ENCODE data around the gene SIPA1L3. TPM values are rescaled to one million over a fixed set of nuclear protein-coding genes. Genes with fewer than 3 reads are reported as not detected.

The SIPA1L3 gene
- total RNA-seq, 2 donors from 2014 or later: 42.8 to 48.2 TPM

DNA sequence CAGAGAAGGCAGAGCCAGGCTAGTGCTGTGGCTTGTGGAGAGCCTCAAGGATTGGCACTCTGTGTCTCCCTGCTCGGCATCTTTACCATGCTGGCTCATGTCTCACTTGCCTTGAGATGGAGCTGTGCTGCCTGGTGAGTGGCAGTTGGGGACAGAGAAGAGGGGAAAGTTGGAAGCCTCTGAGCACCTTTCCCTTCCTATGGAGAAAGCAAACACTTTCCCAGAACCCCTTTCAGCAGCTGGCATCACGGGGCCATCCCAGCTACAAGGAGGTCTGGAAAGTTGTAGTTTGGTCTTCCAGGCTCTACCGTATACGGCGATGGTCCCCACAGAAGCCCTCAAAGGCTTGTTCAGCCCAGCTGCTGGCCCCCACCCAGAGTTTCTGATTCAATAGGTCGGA, 258.3 kb downstream of the SIPA1L3 start:
- peaks cover 14% of the 10 kb centered on the region for H3K9me3 ChIP-seq (ENCODE audit: control insufficient read depth, low read length)
- peaks cover 10% of the 10 kb centered on the region for H3K4me1 Mint-ChIP-seq
- no peaks in the 10 kb centered on the region for H3K4me1 ChIP-seq (ENCODE audit: control insufficient read depth, insufficient read depth, low read length)
- peaks cover 59% of the 10 kb centered on the region for H3K36me3 Mint-ChIP-seq (ENCODE audit: low read depth)
- H3K4me3 ChIP-seq (ENCODE audit: low read length): no peak overlapping the region
- peaks cover 15% of the 10 kb centered on the region for H3K36me3 ChIP-seq (ENCODE audit: control insufficient read depth, insufficient read depth, low read length)
- no peak overlapping the region for H3K27ac Mint-ChIP-seq
- H3K9ac ChIP-seq (ENCODE audit: extremely low read depth, low read length, poor library complexity, severe bottlenecking): no peak overlapping the region
- peaks cover 20% of the 10 kb centered on the region for H3K9me3 Mint-ChIP-seq
- H3K27me3 Mint-ChIP-seq (ENCODE audit: insufficient read depth): no peaks in the 10 kb centered on the region
- no peak overlapping the region for H3K27ac ChIP-seq (ENCODE audit: low read depth, low read length)
- no peaks in the 10 kb centered on the region for H3K27me3 ChIP-seq (ENCODE audit: control insufficient read depth, insufficient read depth, low read length, poor library complexity, severe bottlenecking)
- 95% methylated on average over 5 to 6 of the region's 6 CpGs for WGBS, 2 experiments (ENCODE audit: insufficient coverage in 1 of 2, insufficient read length in 1 of 2)
- no peak for DNase-seq
- H3K4me3 Mint-ChIP-seq: no peak overlapping the region
- no peak for TF ChIP-seq CTCF (conservative IDR thresholded peaks at IDR 0.05)

GRCh38 chr19:38168637-38169036, 261.6 kb downstream of the SIPA1L3 start:
- TF ChIP-seq CTCF (conservative IDR thresholded peaks at IDR 0.05): no peak
- Mint-ChIP-seq H3K36me3 (ENCODE audit: low read depth) (peaks cover 33% of the 10 kb centered on the region), H3K4me1 (peaks cover 13% of the 10 kb centered on the region), H3K27me3 (ENCODE audit: insufficient read depth) (no peaks in the 10 kb centered on the region), H3K27ac (peak overlapping the region; percentile 48), H3K9me3 (no peaks in the 10 kb centered on the region), H3K4me3 (no peak overlapping the region)
- no peak overlapping the region for H3K9ac ChIP-seq (ENCODE audit: extremely low read depth, low read length, poor library complexity, severe bottlenecking)
- H3K9me3 ChIP-seq (ENCODE audit: control insufficient read depth, low read length): no peaks in the 10 kb centered on the region
- no peak for DNase-seq
- H3K27me3 ChIP-seq (ENCODE audit: control insufficient read depth, insufficient read depth, low read length, poor library complexity, severe bottlenecking): no peaks in the 10 kb centered on the region
- WGBS, 2 experiments (ENCODE audit: insufficient coverage in 1 of 2, insufficient read length in 1 of 2): 62 to 90% methylated on average over 2 to 4 of the region's 4 CpGs
- no peak overlapping the region for H3K4me3 ChIP-seq (ENCODE audit: low read length)
- H3K27ac ChIP-seq (ENCODE audit: low read depth, low read length): no peak overlapping the region
- H3K36me3 ChIP-seq (ENCODE audit: control insufficient read depth, insufficient read depth, low read length): peaks cover 3% of the 10 kb centered on the region
- no peaks in the 10 kb centered on the region for H3K4me1 ChIP-seq (ENCODE audit: control insufficient read depth, insufficient read depth, low read length)

DNA sequence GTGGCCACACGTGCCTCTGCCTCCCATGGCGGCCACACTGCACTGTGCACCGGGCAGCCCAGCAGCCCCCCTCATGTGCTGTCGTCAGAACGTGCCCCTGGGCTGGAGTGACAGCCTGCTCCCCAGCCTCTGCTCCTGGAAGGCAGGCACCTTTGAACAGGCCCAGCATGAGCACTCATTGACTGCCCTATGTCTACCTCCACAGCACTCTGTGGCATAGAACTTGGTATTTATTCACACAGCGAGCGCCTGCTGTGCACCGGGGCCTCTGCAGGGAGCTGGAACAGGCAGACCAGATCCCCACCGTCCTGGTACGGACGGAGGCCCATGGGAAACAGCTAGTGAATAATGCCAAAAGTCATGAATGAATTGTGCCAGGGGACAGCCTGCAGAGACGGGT, 263.3 kb downstream of the SIPA1L3 start:
- Histone ChIP-seq H3K27ac (ENCODE audit: low read depth, low read length) (peak overlapping the region; percentile 58), H3K27me3 (ENCODE audit: control insufficient read depth, insufficient read depth, low read length, poor library complexity, severe bottlenecking) (no peaks in the 10 kb centered on the region), H3K9ac (ENCODE audit: extremely low read depth, low read length, poor library complexity, severe bottlenecking) (no peak overlapping the region), H3K4me3 (ENCODE audit: low read length) (no peak overlapping the region), H3K4me1 (ENCODE audit: control insufficient read depth, insufficient read depth, low read length) (no peaks in the 10 kb centered on the region), H3K9me3 (ENCODE audit: control insufficient read depth, low read length) (no peaks in the 10 kb centered on the region), H3K36me3 (ENCODE audit: control insufficient read depth, insufficient read depth, low read length) (no peaks in the 10 kb centered on the region)
- H3K9me3 Mint-ChIP-seq: no peaks in the 10 kb centered on the region
- no peak for TF ChIP-seq CTCF (conservative IDR thresholded peaks at IDR 0.05)
- H3K27me3 Mint-ChIP-seq (ENCODE audit: insufficient read depth): no peaks in the 10 kb centered on the region
- H3K4me3 Mint-ChIP-seq: no peak overlapping the region
- peaks cover 20% of the 10 kb centered on the region for H3K36me3 Mint-ChIP-seq (ENCODE audit: low read depth)
- no peak for DNase-seq
- H3K27ac Mint-ChIP-seq: peak overlapping the region; percentile 70
- 70 to 85% methylated on average over 2 to 12 of the region's 12 CpGs for WGBS, 2 experiments (ENCODE audit: insufficient coverage in 1 of 2, insufficient read length in 1 of 2)
- H3K4me1 Mint-ChIP-seq: peaks cover 13% of the 10 kb centered on the region
